ENCODE data around the gene CHAMP1. TPM values are rescaled to one million over a fixed set of nuclear protein-coding genes. Genes with fewer than 3 reads are reported as not detected.

The CHAMP1 gene
- total and polyA plus RNA-seq, 2 of the 13 experiments (the other 11 are each of a cell fraction or from before 2014, with no cell fraction given), result 8.4 to 9.7 TPM

GRCh38 chr13:114311908-114312307, 2.4 kb upstream of the CHAMP1 start:
- Histone ChIP-seq H2AFZ (ENCODE audit: low read length) (no peak overlapping the region), H3K27ac (ENCODE audit: extremely low read length, insufficient read depth, low read length) (no peak overlapping the region), H3K36me3 (replicated peaks in 1 of 2; ENCODE audit: control insufficient read depth in 1 of 2, insufficient read depth in 2 of 2, low read length in 2 of 2) (0 out of 5 replicates have a peak, but pooled peaks cover 0 to under 1% of the 10 kb centered on the region in 2 experiments), H3K9me3 (ENCODE audit: low read length) (no peaks in the 10 kb centered on the region), H3K79me2 (ENCODE audit: insufficient read depth, low read length) (peaks cover 20% of the 10 kb centered on the region), H3K9ac (ENCODE audit: insufficient read depth, low read depth, low read length) (no peak overlapping the region), H3K27me3 (ENCODE audit: control insufficient read depth in 1 of 2, insufficient read depth in 2 of 2, low read length in 2 of 2) (no peaks in the 10 kb centered on the region; a peak in 1 of 5 replicates), H3K4me2 (ENCODE audit: low read depth, low read length) (no peak overlapping the region), H3K4me3 (replicated peaks in 1 of 3; ENCODE audit: insufficient read depth in 1 of 3, low read depth in 2 of 3, low read length in 3 of 3) (no peak overlapping the region), H3K4me1 (ENCODE audit: insufficient read depth, low read length) (peaks cover 38% of the 10 kb centered on the region), H4K20me1 (ENCODE audit: insufficient read depth, low read length) (no peaks in the 10 kb centered on the region)
- ChIA-PET CTCF (ENCODE audit: low intra/inter-chr PET ratio, low total read pairs) (no interaction called here), POLR2A (interaction anchor here (1.9 kb wide), 1 partner anchor 30 kb away, joined by 9 read pairs; the partner anchor contains the start of gene UPF3A)
- BruUV-seq (replicated peaks), result no TSS peak
- intact Hi-C loops (cut with micrococcal nuclease; ENCODE audit: unreplicated experiment), result no loop called here
- WGBS (ENCODE audit: low lambda C conversion rate), result 54% methylated on average over 2 of the region's 2 CpGs
- no peak for ATAC-seq
- no peak for FAIRE-seq
- TF ChIP-seq ZBTB8A (CRISPR knock-in tag; IDR thresholded peaks at IDR 0.05; ENCODE audit: borderline replicate concordance, low read depth), result no peak
- no peak for TF ChIP-seq ZSCAN12 (CRISPR knock-in tag; IDR thresholded peaks at IDR 0.05)
- TF ChIP-seq MAX (IDR thresholded peaks at IDR 0.05), result no peak
- no peak for TF ChIP-seq HOXA7 (CRISPR knock-in tag; IDR thresholded peaks at IDR 0.05)
- TF ChIP-seq ELF3 (CRISPR knock-in tag; IDR thresholded peaks at IDR 0.05), result no peak
- TF ChIP-seq TBX2 (CRISPR knock-in tag; IDR thresholded peaks at IDR 0.05; ENCODE audit: borderline replicate concordance), result no peak
- no peak for TF ChIP-seq ZNF317 (CRISPR knock-in tag; IDR thresholded peaks at IDR 0.05)
- TF ChIP-seq SIX1 (CRISPR knock-in tag; IDR thresholded peaks at IDR 0.05; ENCODE audit: borderline replicate concordance), result no peak
- TF ChIP-seq NBN (conservative IDR thresholded peaks at IDR 0.05), result no peak
- TF ChIP-seq HMGA1 (CRISPR knock-in tag; conservative IDR thresholded peaks at IDR 0.05), result no peak
- no peak for TF ChIP-seq ZNF292 (CRISPR knock-in tag; IDR thresholded peaks at IDR 0.05; ENCODE audit: borderline replicate concordance, low read depth)
- no peak for TF ChIP-seq ZNF768 (CRISPR knock-in tag; IDR thresholded peaks at IDR 0.05)
- TF ChIP-seq, protein P1, sequence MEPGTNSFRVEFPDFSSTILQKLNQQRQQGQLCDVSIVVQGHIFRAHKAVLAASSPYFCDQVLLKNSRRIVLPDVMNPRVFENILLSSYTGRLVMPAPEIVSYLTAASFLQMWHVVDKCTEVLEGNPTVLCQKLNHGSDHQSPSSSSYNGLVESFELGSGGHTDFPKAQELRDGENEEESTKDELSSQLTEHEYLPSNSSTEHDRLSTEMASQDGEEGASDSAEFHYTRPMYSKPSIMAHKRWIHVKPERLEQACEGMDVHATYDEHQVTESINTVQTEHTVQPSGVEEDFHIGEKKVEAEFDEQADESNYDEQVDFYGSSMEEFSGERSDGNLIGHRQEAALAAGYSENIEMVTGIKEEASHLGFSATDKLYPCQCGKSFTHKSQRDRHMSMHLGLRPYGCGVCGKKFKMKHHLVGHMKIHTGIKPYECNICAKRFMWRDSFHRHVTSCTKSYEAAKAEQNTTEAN (CRISPR knock-in tag; conservative IDR thresholded peaks at IDR 0.05), result no peak
- TF ChIP-seq LBX2 (CRISPR knock-in tag; IDR thresholded peaks at IDR 0.05; ENCODE audit: borderline replicate concordance), result no peak
- no peak for TF ChIP-seq SNAI1 (CRISPR knock-in tag; IDR thresholded peaks at IDR 0.05; ENCODE audit: borderline replicate concordance)
- TF ChIP-seq, protein P2, sequence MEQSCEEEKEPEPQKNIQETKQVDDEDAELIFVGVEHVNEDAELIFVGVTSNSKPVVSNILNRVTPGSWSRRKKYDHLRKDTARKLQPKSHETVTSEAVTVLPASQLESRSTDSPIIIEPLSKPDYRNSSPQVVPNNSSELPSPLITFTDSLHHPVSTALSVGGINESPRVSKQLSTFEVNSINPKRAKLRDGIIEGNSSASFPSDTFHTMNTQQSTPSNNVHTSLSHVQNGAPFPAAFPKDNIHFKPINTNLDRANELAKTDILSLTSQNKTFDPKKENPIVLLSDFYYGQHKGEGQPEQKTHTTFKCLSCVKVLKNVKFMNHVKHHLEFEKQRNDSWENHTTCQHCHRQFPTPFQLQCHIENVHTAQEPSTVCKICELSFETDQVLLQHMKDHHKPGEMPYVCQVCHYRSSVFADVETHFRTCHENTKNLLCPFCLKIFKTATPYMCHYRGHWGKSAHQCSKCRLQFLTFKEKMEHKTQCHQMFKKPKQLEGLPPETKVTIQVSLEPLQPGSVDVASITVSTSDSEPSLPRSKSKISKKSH (CRISPR knock-in tag; IDR thresholded peaks at IDR 0.05; ENCODE audit: borderline replicate concordance), result no peak
- no peak for TF ChIP-seq ZNF33A (CRISPR knock-in tag; IDR thresholded peaks at IDR 0.05; ENCODE audit: borderline replicate concordance)
- no peak for TF ChIP-seq NFKB2 (CRISPR knock-in tag; IDR thresholded peaks at IDR 0.05; ENCODE audit: borderline replicate concordance)
- in situ Hi-C loops (cut with HindIII; ENCODE audit: extremely low pct_ligation_motif_present, low pct_unique_long_range_greater_than_20kb), result no loop called here
- no peak for DNase-seq (ENCODE audit: low spot score)
